ENCODE data around the gene FOXP1. TPM values are rescaled to one million over a fixed set of nuclear protein-coding genes. Genes with fewer than 3 reads are reported as not detected.

Gene FOXP1
- total and polyA plus RNA-seq, 2 of the 8 experiments (the other 6 are each of a cell fraction or from before 2014, with no cell fraction given), result 13.9 to 25.4 TPM

- TF ChIP-seq CHD7 (IDR thresholded peaks at IDR 0.05; ENCODE audit: insufficient replicate concordance, low read length) (no peak), KDM4A (IDR thresholded peaks at IDR 0.05; ENCODE audit: low read depth, low read length, severe bottlenecking) (no peak), CEBPB (IDR thresholded peaks at IDR 0.05; ENCODE audit: low read depth, low read length) (no peak)
Observed at GRCh38 chr3:71525391-71525790, 58.1 kb downstream of the FOXP1 start (continued).

All from H1 (cell line).